Measurements from ENCODE around the gene PLCB2.

The PLCB2 gene

GRCh38 chr15:40250771-40251483, 56.8 kb downstream of the PLCB2 start:
- no peak for DNase-seq

- no peak for DNase-seq
Measured at GRCh38 chr15:40250304-40250656, 57.5 kb downstream of the PLCB2 start.

GRCh38 chr15:40249477-40250303, 58.0 kb downstream of the PLCB2 start:
- DNase-seq = no peak

- DNase-seq = no peak
Measured at GRCh38 chr15:40248006-40248783, 59.5 kb downstream of the PLCB2 start.

- DNase-seq = no peak
Measured at GRCh38 chr15:40247406-40247971, 60.2 kb downstream of the PLCB2 start.

- no peak for DNase-seq
Measured at GRCh38 chr15:40246496-40247280, 61.0 kb downstream of the PLCB2 start.

GRCh38 chr15:40245666-40246450, 61.9 kb downstream of the PLCB2 start:
- no peak for DNase-seq

- peak; percentile 35 for DNase-seq
Measured at GRCh38 chr15:40244961-40245523, 62.7 kb downstream of the PLCB2 start.

- no peak for DNase-seq
Measured at GRCh38 chr15:40243126-40243810, 64.5 kb downstream of the PLCB2 start.

GRCh38 chr15:40242601-40243000, 65.1 kb downstream of the PLCB2 start:
- DNase-seq = no peak

- DNase-seq = no peak
Measured at GRCh38 chr15:40242213-40242599, 65.5 kb downstream of the PLCB2 start.

GRCh38 chr15:40241269-40242212, 66.2 kb downstream of the PLCB2 start:
- no peak for DNase-seq

GRCh38 chr15:40240619-40241221, 67.0 kb downstream of the PLCB2 start:
- no peak for DNase-seq

- DNase-seq = no peak
Measured at GRCh38 chr15:40239693-40240618, 67.8 kb downstream of the PLCB2 start.

GRCh38 chr15:40239404-40239692, 68.4 kb downstream of the PLCB2 start:
- no peak for DNase-seq

- peak; percentile 71 for DNase-seq
Measured at GRCh38 chr15:40238532-40239403, 69.0 kb downstream of the PLCB2 start, which contains the start of gene PAK6. Gene PAK6 (plus strand): TSS chr15:40239063. CDS start chr15:40264786, 25,723 bp downstream.

Data from right kidney (tissue), 1 donor.